Hematopoietic multipotent progenitor cell treated with erythropoietin and hydrocortisone succinate and interleukin-3 and kit ligand, for 8 days (in vitro differentiated cells): Measurements from ENCODE around the gene ZNF17.
"Not testable (repeated sequence)": the region's sequence is repeated elsewhere in the genome, so short reads cannot be mapped to it uniquely, and the experiment has no call there.

Experiments
- DNase-seq: peaks from one replicate; pipeline ENCODE4 v3.0.0-alpha.2; 2015

Gene ZNF17

GRCh38 chr19:57410877-57411671 lies at the start of gene ZNF17:
Gene ZNF17 (plus strand): TSS chr19:57411161. CDS start chr19:57413616, 2,455 bp downstream.
- DNase-seq: peak; percentile 96

GRCh38 chr19:57362419-57362818 lies 48.5 kb upstream of the ZNF17 start:
- DNase-seq: peak; percentile 8

- DNase-seq: peak; percentile 99
Observed at GRCh38 chr19:57362997-57363687, 47.8 kb upstream of the ZNF17 start, which contains the start of the genes TRAPPC2B and ZNF547. Gene TRAPPC2B (plus strand): TSS chr19:57363551. CDS start chr19:57364834, 1,283 bp downstream. Gene ZNF547 (plus strand): TSS chr19:57363551. CDS start chr19:57368556, 5,005 bp downstream.

- DNase-seq: peak; percentile 12
Observed at GRCh38 chr19:57363688-57364181, 47.2 kb upstream of the ZNF17 start.

- no peak for DNase-seq
Observed at GRCh38 chr19:57366776-57367175, 44.2 kb upstream of the ZNF17 start.

- DNase-seq: no peak
Observed at GRCh38 chr19:57374179-57374578, 36.8 kb upstream of the ZNF17 start.

GRCh38 chr19:57374647-57375046 lies 36.3 kb upstream of the ZNF17 start:
- not testable (repeated sequence) for DNase-seq

- no peak for DNase-seq
Observed at GRCh38 chr19:57376151-57376550, 34.8 kb upstream of the ZNF17 start.

- DNase-seq: no peak
Observed at GRCh38 chr19:57377498-57378146, 33.3 kb upstream of the ZNF17 start.

GRCh38 chr19:57380923-57381322 lies 30.0 kb upstream of the ZNF17 start:
- DNase-seq: no peak

- DNase-seq: no peak
Observed at GRCh38 chr19:57382806-57383488, 28.0 kb upstream of the ZNF17 start.

- DNase-seq: no peak
Observed at GRCh38 chr19:57389194-57389729, 21.7 kb upstream of the ZNF17 start.

- peak; percentile 99 for DNase-seq
Observed at GRCh38 chr19:57389730-57390598, 21.0 kb upstream of the ZNF17 start, which contains the start of gene ZNF548. Gene ZNF548 (plus strand): TSS chr19:57389854. CDS start chr19:57390100, 246 bp downstream.

GRCh38 chr19:57395710-57396109 lies 15.3 kb upstream of the ZNF17 start:
- DNase-seq: no peak

GRCh38 chr19:57398868-57399267 lies 12.1 kb upstream of the ZNF17 start:
- no peak for DNase-seq

GRCh38 chr19:57403737-57404563 lies 7.0 kb upstream of the ZNF17 start:
- no peak for DNase-seq

- peak; percentile 78 for DNase-seq
Observed at GRCh38 chr19:57406516-57407123, 4.3 kb upstream of the ZNF17 start.

- DNase-seq: no peak
Observed at GRCh38 chr19:57419439-57419838, 8.5 kb downstream of the ZNF17 start.

- no peak for DNase-seq
Observed at GRCh38 chr19:57421037-57421436, 10.1 kb downstream of the ZNF17 start.
